ENCODE results near the gene ERGIC1. TPM values are rescaled to one million over a fixed set of nuclear protein-coding genes. Genes with fewer than 3 reads are reported as not detected.

The ERGIC1 gene
- total RNA-seq, 1 donor from 2014 or later = 131 TPM

DNA sequence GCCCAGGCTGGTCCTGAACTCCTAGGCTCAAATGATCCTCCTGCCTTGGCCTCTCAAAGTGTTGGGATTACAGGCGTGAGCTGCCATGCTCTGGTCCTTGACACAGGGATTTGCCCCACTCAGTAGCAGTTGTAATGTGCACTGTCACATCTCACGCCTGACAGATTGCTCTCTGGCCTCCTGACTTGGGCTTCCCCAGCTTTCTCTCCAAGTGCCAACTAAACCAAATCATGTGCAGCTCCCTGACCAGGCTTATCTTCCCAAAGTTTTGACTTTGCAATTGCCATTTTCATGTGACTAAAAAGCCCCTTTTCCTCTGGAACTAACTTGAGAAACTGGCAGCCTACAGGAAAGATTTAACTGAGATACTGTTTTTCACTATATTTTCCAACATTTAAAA is 135.9 kb downstream of the ERGIC1 start:
- Histone ChIP-seq H3K27me3 (ENCODE audit: insufficient read depth, low read length) (no peaks in the 10 kb centered on the region), H3K79me2 (ENCODE audit: insufficient read depth, low read length) (no peaks in the 10 kb centered on the region), H4K20me1 (ENCODE audit: insufficient read depth, low read length) (no peaks in the 10 kb centered on the region), H3K4me1 (ENCODE audit: insufficient read depth, low read length) (peaks cover 11% of the 10 kb centered on the region), H3K9me3 (ENCODE audit: insufficient read depth, low read depth, low read length) (no peaks in the 10 kb centered on the region), H3K36me3 (ENCODE audit: insufficient read depth, low read length) (peaks cover 9% of the 10 kb centered on the region), H3K27ac (ENCODE audit: low read depth, low read length) (no peak overlapping the region), H3K9ac (ENCODE audit: low read length) (no peak overlapping the region), H2AFZ (ENCODE audit: low read depth, low read length) (no peak overlapping the region), H3K4me3 (ENCODE audit: insufficient read depth, low read depth, low read length) (no peak overlapping the region), H3K4me2 (ENCODE audit: low read length) (no peak overlapping the region)
- TF ChIP-seq, protein P1, sequence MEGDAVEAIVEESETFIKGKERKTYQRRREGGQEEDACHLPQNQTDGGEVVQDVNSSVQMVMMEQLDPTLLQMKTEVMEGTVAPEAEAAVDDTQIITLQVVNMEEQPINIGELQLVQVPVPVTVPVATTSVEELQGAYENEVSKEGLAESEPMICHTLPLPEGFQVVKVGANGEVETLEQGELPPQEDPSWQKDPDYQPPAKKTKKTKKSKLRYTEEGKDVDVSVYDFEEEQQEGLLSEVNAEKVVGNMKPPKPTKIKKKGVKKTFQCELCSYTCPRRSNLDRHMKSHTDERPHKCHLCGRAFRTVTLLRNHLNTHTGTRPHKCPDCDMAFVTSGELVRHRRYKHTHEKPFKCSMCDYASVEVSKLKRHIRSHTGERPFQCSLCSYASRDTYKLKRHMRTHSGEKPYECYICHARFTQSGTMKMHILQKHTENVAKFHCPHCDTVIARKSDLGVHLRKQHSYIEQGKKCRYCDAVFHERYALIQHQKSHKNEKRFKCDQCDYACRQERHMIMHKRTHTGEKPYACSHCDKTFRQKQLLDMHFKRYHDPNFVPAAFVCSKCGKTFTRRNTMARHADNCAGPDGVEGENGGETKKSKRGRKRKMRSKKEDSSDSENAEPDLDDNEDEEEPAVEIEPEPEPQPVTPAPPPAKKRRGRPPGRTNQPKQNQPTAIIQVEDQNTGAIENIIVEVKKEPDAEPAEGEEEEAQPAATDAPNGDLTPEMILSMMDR (IDR thresholded peaks at IDR 0.05; ENCODE audit: insufficient read depth, low read depth, low read length) = no peak
- TF ChIP-seq EZH2 (IDR thresholded peaks at IDR 0.05; ENCODE audit: insufficient read depth, low read length) = no peak
- no peak overlapping the region for H3K4me3 Mint-ChIP-seq (ENCODE audit: unreplicated experiment)
- no peak for FAIRE-seq
- DNase-seq (ENCODE audit: low read depth) = no peak
- no peaks in the 10 kb centered on the region for H3K9me3 Mint-ChIP-seq (ENCODE audit: unreplicated experiment)
- peaks cover 1% of the 10 kb centered on the region for H3K27me3 Mint-ChIP-seq (ENCODE audit: low read depth, unreplicated experiment)
- peaks cover 10% of the 10 kb centered on the region for H3K4me1 Mint-ChIP-seq (ENCODE audit: low read depth, unreplicated experiment)
- peaks cover 17% of the 10 kb centered on the region for H3K36me3 Mint-ChIP-seq (ENCODE audit: low read depth, unreplicated experiment)
- H3K27ac Mint-ChIP-seq (ENCODE audit: unreplicated experiment) = no peak overlapping the region

DNA sequence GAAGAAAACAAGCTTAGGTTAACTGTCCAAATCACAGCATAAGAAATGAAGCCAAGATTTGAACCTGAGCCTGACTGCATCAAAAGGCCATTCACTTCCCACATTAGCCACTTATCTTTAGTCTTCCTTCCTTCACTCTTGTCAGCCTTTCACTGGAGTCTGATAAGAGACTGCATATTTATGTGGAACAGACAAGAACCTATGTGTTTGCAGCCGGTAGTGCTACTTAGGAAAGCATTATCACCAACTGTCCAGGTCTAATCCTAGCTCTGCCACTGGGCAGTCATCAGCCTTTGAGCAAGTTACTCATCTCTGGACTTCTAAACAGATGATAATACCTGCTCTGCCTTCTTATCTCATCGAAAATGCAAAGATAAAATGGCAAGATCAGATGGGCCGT is 137.4 kb downstream of the ERGIC1 start:
- Mint-ChIP-seq H3K27me3 (ENCODE audit: low read depth, unreplicated experiment) (peaks cover 7% of the 10 kb centered on the region), H3K4me1 (ENCODE audit: low read depth, unreplicated experiment) (peaks cover 10% of the 10 kb centered on the region), H3K4me3 (ENCODE audit: unreplicated experiment) (no peak overlapping the region), H3K9me3 (ENCODE audit: unreplicated experiment) (no peaks in the 10 kb centered on the region), H3K27ac (ENCODE audit: unreplicated experiment) (no peak overlapping the region), H3K36me3 (ENCODE audit: low read depth, unreplicated experiment) (peaks cover 8% of the 10 kb centered on the region)
- no peak overlapping the region for H3K27ac ChIP-seq (ENCODE audit: low read depth, low read length)
- no peaks in the 10 kb centered on the region for H4K20me1 ChIP-seq (ENCODE audit: insufficient read depth, low read length)
- H3K27me3 ChIP-seq (ENCODE audit: insufficient read depth, low read length) = no peaks in the 10 kb centered on the region
- no peak for DNase-seq (ENCODE audit: low read depth)
- no peak for FAIRE-seq
- no peak overlapping the region for H3K9ac ChIP-seq (ENCODE audit: low read length)
- H3K79me2 ChIP-seq (ENCODE audit: insufficient read depth, low read length) = no peaks in the 10 kb centered on the region
- no peak overlapping the region for H3K4me2 ChIP-seq (ENCODE audit: low read length)
- H3K4me1 ChIP-seq (ENCODE audit: insufficient read depth, low read length) = peaks cover 11% of the 10 kb centered on the region
- no peak for TF ChIP-seq EZH2 (IDR thresholded peaks at IDR 0.05; ENCODE audit: insufficient read depth, low read length)
- TF ChIP-seq, protein P1 (IDR thresholded peaks at IDR 0.05; ENCODE audit: insufficient read depth, low read depth, low read length) = no peak
- H3K9me3 ChIP-seq (ENCODE audit: insufficient read depth, low read depth, low read length) = no peaks in the 10 kb centered on the region
- H3K4me3 ChIP-seq (ENCODE audit: insufficient read depth, low read depth, low read length) = no peak overlapping the region
- H2AFZ ChIP-seq (ENCODE audit: low read depth, low read length) = no peak overlapping the region
- H3K36me3 ChIP-seq (ENCODE audit: insufficient read depth, low read length) = peaks cover 9% of the 10 kb centered on the region

DNA sequence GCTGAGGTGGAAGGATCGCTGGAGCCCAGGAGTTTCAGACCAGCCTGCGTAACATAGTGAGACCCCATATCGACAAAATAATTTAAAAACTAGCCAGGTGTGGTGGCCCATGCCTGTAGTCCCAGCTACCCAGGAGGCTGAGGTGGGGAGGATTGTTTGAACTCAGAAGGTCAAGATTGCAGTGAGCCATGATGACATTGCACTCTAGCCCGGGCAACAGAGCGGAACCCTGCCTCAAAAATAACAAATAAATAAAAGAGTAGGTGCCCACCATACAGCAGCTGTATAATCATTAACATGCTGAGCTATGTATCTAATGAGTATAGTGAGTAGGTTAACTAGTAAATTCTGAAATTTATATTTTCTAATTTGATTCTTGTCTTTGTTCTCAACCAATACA is 138.5 kb downstream of the ERGIC1 start:
- Mint-ChIP-seq H3K36me3 (ENCODE audit: low read depth, unreplicated experiment) (peaks cover 8% of the 10 kb centered on the region), H3K27ac (ENCODE audit: unreplicated experiment) (no peak overlapping the region), H3K4me3 (ENCODE audit: unreplicated experiment) (no peak overlapping the region), H3K9me3 (ENCODE audit: unreplicated experiment) (no peaks in the 10 kb centered on the region), H3K27me3 (ENCODE audit: low read depth, unreplicated experiment) (peaks cover 7% of the 10 kb centered on the region), H3K4me1 (ENCODE audit: low read depth, unreplicated experiment) (peaks cover 10% of the 10 kb centered on the region)
- DNase-seq (ENCODE audit: low read depth) = no peak
- no peak overlapping the region for H3K4me2 ChIP-seq (ENCODE audit: low read length)
- H3K27ac ChIP-seq (ENCODE audit: low read depth, low read length) = no peak overlapping the region
- H3K27me3 ChIP-seq (ENCODE audit: insufficient read depth, low read length) = no peaks in the 10 kb centered on the region
- TF ChIP-seq, protein P1 (IDR thresholded peaks at IDR 0.05; ENCODE audit: insufficient read depth, low read depth, low read length) = no peak
- TF ChIP-seq EZH2 (IDR thresholded peaks at IDR 0.05; ENCODE audit: insufficient read depth, low read length) = no peak
- no peak overlapping the region for H2AFZ ChIP-seq (ENCODE audit: low read depth, low read length)
- H3K9ac ChIP-seq (ENCODE audit: low read length) = no peak overlapping the region
- H3K79me2 ChIP-seq (ENCODE audit: insufficient read depth, low read length) = no peaks in the 10 kb centered on the region
- no peaks in the 10 kb centered on the region for H3K9me3 ChIP-seq (ENCODE audit: insufficient read depth, low read depth, low read length)
- peaks cover 9% of the 10 kb centered on the region for H3K36me3 ChIP-seq (ENCODE audit: insufficient read depth, low read length)
- H4K20me1 ChIP-seq (ENCODE audit: insufficient read depth, low read length) = no peaks in the 10 kb centered on the region
- peaks cover 11% of the 10 kb centered on the region for H3K4me1 ChIP-seq (ENCODE audit: insufficient read depth, low read length)
- FAIRE-seq = no peak
- H3K4me3 ChIP-seq (ENCODE audit: insufficient read depth, low read depth, low read length) = no peak overlapping the region

Data from astrocyte (in vitro differentiated cells and primary cell).